Amniotic stem cell (primary cell): ENCODE results near the gene MAPK4.
"Not testable (repeated sequence)": the region's sequence is repeated elsewhere in the genome, so short reads cannot be mapped to it uniquely, and the experiment has no call there.

ENCODE experiments used
- DNase-seq: peaks from one replicate; lab custom pipeline; 2025; lab: John Stamatoyannopoulos, UW

Gene MAPK4

DNA sequence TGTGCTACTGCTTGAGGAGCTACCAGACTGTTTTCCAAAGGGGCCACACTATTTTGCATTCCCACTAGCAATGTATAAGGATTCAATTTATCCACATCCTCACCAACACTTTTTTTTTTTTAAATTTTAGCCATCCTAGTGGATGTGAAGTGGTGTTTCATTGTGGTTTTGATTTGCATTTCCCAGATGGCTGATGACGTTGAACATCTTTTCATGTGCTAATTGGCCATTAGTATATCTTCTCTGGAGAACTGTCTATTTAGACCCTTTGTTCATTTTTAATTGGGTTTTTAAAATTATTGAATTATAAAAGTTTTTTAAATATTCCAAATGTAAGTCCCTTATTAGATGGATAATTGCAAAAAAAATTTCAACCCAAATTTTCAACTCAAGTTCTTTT, 121.1 kb downstream of the MAPK4 start:
- DNase-seq = no peak

DNA sequence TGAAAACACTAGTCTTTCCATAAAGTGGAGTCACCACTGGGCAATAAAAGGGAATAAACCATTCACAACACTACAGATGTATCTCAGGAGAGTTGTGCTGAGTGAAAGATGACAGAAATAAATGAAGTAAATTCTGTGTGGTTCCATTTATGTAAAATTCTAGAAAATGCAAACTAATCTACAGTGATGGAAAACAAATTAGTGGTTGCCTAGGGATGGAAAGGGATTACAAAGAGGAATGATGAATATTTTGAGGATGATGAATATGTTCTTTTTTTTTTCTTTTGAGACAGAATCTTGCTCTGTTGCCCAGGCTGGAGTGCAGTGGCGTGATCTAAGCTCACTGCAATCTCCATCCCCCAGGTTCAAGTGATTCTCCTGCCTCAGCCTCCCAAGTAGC, 123.0 kb downstream of the MAPK4 start:
- no peak for DNase-seq

DNA sequence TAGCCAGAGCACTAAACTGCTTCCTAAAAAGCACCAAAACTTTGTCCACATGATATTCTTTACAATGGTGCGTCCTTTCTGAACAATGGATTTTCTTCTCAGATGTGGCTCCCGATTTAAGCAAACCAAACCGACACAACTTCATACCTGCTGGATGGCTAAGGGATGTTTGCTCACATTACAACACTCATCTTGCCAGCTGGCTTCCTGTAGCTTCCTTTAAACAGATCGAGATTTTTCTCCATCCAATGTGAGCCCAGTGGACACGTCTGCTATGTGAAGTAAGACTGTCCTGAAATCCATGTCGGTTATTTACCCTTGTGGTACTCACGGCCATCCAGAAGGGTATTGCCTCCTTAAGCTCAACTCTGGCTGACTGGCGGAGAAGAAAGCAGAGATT, 126.5 kb downstream of the MAPK4 start:
- no peak for DNase-seq

DNA sequence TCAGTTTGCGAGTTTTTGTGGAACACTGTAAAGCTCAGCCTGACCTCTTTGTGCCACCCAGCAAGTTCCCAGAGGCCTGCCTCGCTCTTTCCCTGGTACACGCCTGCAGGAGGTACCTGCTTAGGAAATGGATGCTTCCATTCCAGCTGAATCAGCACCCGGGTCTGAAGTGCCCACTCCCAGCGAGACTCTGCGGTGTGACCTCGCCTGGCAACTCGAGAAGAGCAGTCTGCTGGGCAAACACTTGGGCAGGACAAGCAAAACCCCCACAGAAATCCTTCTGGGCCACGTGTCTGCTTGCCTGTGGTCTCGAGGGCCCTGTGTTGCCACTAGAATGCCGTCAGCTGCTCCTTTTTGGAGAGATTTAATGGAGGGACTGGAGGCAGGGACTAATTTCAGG, 127.6 kb downstream of the MAPK4 start:
- DNase-seq = no peak

DNA sequence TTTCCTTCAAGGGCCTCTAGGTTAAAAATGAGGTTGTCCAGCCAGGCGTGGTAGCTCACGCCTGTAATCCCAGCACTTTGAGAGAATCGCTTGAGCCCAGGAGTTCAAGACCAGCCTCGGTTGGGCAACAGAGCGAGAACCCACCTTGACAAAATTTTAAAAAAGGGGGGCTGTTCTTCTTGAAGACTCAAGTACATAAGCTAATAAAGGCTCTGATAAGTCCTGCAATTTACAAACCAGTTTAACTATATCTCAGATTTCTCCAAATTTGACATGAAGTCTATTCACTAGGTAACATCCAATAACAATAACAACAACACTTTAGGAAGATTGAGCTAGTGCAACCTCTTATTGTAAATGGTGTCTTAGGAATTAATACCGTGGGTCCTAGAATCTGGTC, 129.7 kb downstream of the MAPK4 start:
- DNase-seq = no peak

DNA sequence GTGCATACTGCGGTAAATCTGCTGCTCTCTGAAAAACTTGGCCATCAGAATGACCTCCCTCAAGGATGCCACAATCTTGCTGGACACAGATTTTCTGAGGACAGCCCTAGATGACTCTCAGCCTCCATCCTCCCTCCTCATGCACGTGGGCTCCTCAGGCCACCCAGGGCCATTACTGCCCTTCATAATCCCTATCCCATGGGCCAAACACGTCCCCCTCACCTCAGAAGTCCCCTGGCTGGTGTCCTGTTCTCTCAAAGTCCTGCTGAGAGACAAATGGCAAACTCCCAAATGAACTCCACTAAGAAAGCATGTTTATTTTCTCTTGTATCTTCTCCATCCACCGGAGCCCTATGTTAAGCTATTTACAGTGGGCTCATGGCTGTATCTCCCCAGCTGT, 134.3 kb downstream of the MAPK4 start:
- DNase-seq = no peak

DNA sequence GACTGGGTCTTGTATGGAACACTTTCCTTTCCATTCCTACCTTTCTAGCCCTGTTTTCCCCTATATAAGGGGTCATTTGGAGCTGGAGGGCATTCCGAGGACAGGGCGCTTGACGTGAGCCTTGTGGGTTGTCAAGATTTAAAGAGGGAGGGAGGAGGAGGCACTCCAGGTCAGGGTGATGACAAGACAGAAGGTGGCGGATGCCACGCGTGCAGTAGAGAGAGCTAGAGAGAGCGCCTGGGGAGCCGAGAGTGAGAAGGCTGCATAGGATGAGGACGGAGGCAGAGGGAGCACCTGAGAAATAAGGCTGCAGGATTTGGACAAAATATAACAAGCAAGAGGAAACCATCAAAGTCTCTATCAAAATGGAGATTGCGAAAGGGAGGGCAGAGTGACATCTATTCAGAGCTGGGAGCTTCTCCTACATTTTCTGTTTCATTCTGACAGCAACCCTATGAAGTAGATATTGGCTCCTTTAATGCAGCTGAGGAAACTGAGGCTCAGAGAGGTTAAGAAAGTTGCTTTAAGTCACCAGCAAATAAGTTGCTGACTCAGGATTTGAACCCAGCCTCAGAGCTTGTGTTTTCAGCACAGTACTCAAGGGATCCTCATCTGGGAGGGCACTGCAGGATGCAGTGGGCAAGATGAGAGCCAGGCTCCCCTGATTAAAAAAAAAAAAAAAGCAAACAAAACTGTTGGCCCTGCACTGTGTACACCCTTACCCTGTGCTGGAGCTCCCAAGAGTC, 135.7 kb downstream of the MAPK4 start:
- DNase-seq = no peak

DNA sequence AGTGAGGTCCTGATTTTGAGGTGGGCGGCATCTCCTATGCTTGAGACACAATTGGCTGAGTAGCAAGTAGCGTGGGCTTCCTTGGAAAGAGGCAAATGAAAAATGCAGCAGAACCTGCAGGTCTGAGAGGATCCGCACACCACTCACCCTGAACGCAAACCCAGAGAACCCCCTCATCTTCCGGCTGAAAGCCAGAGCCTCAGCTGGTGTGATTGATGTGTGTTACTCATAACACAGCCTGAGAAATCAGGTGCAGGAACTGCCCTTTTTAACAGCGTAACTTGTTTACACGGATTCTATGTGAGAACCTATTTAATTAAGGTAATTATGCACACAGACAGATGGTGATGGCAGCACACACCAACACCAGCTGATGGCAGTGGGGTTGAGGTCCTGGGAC, 136.5 kb downstream of the MAPK4 start:
- no peak for DNase-seq

DNA sequence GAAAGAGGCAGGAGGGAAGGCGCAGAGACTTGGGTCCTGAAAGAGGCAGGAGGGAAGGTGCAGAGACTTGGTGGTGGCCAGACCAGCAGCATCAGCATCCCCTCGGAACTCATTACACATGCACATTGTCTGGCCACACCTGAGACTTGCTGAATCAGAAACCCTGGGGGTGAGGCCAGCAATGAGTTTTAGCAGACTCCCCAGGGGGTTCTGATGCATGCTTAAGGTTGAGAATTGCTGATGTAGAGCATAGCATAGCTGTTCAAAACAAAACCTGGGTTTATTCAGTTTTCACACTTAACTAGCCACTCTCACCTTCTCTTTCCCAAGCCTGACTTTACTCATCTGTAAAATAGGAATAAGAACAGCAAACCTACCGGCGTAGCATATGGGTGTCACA, 137.0 kb downstream of the MAPK4 start:
- DNase-seq = no peak

DNA sequence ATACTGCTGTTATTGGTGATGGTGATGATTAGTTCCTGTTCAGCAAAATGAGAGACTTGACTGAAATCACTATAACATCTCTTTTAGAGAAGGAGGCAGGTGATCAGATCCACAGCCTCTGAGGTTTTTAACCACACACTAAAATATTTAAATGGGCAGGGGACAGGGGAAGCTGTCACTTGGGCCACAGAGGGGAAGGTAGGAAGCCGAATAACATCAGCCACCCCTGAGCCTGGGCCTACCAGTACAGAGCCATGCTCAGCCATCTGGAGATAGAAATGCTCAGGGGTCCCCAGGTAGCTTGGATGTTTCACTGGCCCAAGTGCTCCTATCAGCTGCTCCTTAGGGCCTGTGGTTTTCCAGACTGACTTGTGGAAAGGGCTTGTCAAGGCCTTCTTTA, 137.6 kb downstream of the MAPK4 start:
- no peak for DNase-seq

DNA sequence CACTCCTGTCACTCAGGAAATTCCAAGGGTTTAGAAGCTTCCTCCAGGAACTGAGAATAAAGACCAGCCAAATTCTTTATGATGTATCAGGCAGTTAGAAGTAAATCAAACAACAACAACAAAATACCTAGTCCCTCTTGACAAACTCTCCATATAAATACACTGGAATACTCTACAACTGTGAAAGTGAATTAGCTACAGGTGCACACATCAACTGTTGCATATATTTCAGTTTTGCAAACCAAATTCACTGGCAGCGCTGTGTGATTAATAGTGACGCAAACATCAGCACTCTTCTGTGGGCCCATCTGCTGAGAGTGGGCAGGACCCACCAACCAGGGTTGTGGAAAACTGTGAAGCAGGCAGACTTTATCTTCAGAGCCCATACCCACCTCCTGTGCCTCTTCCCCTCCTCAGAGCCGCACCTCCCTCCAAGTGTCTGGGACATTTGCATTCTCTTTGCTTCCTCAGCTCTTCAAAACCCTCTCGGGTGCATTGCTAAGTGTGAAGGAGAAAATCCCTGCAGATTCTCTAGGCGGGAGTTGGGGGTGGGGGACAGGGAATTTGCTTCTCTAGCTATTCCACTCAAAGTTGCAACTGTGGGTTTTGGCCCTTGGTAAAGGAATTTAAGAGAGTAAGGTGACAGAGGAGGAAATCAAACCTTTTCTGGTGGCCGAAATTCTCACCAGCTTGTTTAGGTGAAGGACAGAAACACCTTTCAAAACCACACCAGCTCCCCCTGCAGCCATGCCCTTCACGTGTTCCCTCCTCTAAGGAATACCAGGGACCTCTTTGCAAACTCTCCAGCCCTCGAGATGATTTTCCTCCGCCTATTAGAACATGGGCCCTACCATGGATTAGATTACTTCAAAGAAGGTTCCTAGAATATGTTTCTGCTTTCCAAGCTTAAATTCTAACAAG, 140.6 kb downstream of the MAPK4 start:
- DNase-seq = no peak

DNA sequence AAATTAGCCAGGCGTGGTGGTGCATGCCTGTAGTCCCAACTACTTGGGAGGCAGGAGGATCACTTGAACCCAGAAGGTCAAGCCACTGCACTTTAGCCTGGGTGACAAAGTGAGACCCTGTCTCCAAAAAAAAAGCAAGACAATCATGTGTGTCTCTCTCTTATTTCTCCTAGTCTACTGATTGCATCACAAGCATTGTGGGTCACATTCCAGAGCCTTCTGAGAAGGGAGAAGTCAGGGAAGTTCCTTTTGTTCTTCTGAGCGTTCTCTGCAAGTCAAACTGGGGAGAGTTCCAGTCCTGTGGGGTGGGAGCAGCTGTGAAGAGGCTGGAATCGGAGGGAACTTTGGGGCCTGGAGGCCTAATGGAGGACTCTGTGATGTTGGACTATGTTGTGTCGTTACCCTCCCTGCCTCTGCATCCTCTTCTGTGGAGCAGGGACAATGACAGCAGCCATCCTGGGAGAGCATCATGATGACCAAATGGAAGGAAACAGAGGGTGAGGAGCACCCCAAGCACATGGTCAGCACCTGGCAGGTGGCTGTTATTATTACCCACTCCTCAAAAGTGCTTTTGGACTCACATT, 144.6 kb downstream of the MAPK4 start:
- no peak for DNase-seq

DNA sequence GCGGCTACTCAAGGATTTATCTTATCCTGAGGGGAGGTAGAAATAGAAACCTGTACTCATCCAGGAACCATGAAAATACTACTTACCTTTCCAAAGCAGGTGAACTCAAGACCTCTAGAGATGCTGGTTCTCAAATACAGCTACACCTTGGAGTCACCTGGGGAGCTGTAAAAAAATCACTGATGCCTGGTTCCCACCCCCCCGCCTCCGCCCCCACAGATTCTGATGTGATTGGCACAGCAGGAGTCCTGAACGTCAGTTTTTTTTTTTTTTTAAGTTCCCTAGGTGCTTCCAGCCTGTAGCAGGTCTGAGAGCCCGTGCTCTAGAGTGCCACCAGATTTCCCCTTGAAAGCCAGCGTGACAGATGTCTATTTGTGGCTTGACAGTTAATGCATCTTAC, 146.3 kb downstream of the MAPK4 start:
- no peak for DNase-seq

DNA sequence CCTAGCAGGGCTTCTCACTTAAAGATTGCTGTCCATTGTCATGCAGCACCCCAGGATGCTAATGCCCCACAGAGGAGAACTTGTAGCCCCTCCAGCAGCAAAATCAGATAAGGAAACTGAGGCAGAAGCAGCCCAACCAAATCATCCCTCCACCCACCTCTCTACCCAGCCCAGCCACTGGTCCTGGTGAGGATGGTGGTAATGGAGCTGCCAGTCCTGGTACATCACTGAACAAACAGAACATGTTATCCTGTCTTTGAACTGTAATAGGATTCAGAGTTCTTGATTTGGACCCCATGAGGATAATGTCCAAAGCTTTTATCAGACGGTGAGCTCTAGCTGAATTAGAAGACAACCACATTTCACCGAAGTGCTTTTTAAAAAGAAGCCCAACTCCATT, 146.8 kb downstream of the MAPK4 start:
- no peak for DNase-seq

DNA sequence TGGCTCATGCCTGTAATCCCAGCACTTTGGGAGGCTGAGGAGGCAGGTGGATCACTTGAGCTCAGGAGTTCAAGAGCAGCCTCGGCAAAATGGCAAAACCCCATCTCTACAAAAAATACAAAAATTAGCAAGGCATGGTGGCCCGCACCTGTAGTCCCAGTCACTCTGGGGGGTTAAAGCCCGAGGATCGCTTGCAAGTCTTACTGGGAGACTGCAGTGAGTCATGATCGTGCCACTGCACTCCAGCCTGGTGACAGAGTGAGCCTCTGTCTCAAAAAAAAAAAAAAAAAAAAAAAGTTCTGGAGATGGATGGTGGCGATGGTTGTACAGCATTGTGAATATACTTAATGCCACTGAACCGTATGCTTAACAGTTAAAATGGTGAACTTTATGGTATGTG, 147.4 kb downstream of the MAPK4 start:
- not testable (repeated sequence) for DNase-seq

DNA sequence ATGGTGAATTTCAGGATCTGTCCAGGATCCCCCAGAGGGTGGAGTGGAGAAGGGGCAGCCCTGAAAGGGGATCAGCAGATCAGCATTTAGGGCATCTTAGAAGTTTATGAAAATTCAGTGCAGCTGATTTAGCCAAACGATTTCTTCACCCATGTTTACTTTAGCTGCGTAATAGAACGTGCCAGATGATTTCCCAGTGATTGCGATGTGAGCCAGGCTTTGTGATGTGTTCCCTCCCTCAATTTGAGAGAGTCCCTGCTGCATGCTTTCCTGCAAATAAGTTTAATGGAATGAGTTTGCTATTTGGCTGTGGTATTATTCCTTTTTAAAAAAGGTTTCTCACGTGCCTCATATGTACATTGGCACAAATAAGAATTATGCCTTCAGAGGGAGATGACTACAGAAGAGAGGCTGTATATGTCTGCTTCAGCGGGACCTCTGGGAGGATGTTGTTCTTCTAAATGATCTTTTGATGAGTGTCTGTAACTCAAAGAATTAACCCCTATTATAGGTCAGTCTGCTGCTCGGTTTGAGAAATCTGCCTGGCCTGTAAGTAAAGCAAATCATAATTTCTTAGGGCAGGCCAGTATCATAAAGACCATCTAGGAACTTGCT, 148.1 kb downstream of the MAPK4 start:
- DNase-seq = no peak

DNA sequence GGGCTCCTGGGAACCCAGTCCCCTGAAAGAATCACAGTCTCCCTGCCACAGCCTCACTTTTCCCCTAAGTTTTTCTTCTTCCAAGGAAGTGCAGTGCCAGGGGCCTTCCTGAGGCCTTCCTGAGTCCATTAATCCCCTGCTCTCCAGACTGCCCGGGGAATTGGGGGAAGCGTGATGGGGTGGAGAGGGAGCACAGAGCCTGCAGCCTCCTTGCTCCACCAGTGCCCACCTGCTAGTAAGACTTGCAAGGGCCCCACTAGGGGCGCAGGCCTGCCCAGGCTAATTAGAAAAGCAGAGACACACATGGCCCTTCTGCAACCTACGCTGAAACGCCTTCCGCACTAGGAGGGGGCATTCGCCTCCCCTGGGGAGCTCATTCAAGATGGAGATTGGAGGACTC, 149.3 kb downstream of the MAPK4 start:
- no peak for DNase-seq

DNA sequence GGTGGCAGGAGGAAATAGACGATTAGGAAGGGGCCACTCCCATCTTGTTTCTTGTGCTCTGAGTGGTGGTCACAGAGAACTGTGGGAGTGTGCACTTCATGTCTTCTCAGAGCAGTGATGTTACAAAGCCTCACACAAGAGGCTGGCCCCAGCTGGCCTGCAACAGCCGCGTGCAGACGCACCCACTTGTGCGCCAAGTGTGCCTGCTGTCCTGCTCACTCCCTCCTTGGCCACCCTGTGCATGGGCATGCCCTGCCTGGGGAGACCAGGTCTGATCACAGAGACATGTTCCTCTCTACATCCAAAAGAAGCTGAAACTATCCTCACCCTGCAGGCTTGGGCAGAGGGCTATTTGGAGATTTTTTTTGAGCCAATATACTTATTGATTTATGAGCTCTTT, 151.5 kb downstream of the MAPK4 start:
- DNase-seq = no peak

DNA sequence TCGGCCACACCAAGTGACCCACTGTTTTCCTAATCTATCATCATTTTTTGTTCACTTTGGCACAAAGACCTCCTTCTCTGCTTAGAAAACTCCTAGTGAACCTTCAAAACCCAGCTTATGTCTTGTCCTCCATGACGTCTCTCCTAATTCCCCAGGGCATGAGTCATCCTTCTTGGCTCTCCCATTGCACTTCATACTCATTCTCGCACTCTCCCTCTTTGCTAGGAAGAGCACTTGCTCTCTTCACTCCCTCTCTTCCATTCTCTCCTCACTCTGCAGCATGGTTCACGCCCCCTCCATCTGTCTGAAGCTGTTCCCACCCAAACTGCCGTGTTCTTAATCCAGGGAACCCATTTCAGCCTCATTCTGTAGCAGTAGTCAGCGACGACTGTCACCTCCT, 156.0 kb downstream of the MAPK4 start:
- no peak for DNase-seq

DNA sequence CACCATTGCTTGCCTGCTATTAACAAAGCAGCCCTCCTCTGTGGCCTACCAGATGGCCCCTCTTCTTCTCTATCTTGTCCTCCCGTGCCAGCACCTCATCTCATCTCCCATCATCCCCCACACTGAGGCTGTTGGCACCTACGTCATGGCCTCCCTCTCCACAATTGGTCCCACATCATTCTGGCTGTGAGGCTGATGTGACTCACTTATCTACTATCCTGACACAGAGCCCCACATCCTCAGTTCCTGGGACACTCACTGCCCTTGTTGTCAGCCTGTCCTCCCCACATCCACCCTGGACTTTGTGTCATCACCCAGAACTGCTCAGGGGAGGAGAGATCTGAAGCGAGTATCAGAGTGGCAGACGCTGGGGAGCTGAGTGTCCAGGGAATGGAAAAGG, 157.0 kb downstream of the MAPK4 start:
- DNase-seq = no peak

DNA sequence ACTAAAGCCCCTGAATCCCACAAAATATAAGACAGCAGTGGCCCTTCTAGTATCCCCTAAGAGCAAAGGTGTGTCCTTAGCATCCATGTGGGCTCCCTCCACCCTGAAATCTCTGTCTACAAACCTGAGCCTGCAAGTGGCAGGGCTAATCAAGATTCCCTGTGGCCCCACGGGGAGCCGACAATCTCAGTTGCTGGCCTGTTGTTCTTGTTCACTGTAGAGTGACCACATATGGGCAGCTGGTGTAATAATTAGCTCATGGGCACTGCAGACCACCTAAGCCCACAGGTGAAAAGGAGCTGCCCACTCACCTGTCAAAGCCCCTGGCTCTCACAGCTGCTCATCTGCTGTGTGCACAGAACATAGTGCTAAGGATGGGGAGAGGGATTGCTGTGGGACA, 157.7 kb downstream of the MAPK4 start:
- no peak for DNase-seq

DNA sequence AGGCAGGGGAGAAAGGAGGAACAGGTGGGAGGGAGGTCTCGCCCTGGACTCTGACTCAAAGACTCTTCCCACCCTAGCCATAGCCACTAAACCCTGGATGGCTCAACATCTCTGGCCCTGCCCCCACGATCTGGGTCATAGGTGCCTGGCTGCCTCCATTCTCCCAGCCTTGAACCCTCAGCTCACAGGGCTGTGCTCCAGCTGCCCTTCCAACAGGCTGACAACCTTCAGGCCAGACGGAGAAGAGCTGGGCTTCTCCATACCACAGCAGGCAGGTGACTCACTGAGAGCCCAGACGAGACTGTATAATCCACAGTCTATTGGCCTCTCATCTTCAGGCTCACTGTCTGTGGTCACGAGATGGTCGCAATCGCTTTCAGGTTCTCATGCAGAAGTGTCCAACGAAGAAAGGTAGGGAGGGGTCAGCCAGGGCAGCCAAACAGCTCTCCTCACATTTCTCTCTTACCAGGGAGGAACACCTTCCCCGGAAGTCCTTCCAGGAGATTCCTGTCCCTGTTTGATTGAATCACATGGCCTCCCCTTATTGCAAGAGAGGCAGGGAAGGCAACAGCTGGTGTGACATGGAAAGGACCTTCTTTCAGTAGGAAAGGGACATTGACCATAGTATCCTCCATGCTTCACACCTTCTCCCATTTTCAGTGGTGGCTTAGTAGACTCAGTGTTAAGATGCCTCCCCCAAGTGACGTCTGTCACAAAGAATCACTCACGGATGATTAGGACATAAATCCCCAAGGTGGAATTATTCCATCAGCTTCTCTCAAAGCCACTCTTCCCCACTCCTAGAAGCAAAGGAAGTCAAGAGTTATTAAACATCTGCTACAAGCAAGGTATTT, 159.8 kb downstream of the MAPK4 start:
- DNase-seq = no peak
